GM12801 (cell line): ENCODE results near the gene SMU1.

Experiments used
- CTCF ChIP-seq: IDR thresholded peaks from one replicate; pipeline ENCODE4 v1.5.1; 2011; ENCODE audit warnings: control low read depth; ENCODE audit not compliant: insufficient read length; ENCODE audit errors: extremely low read depth

SMU1 gene

GRCh38 chr9:33017283-33018041 is 59.0 kb downstream of the SMU1 start:
- TF ChIP-seq CTCF, result no peak

- TF ChIP-seq CTCF, result no peak
Measured at GRCh38 chr9:33014665-33015014, 61.8 kb downstream of the SMU1 start.

GRCh38 chr9:33013962-33014664 is 62.4 kb downstream of the SMU1 start:
- TF ChIP-seq CTCF, result no peak

GRCh38 chr9:33012328-33013069 is 64.0 kb downstream of the SMU1 start:
- TF ChIP-seq CTCF, result no peak

- TF ChIP-seq CTCF, result no peak
Measured at GRCh38 chr9:33011831-33012230, 64.6 kb downstream of the SMU1 start.

- TF ChIP-seq CTCF, result no peak
Measured at GRCh38 chr9:33007755-33008154, 68.7 kb downstream of the SMU1 start.

- no peak for TF ChIP-seq CTCF
Measured at GRCh38 chr9:32992595-32993238, 83.8 kb downstream of the SMU1 start.
